Small intestine (tissue), 7 donors: ENCODE measurements around the gene SH3PXD2B. TPM values are rescaled to one million over a fixed set of nuclear protein-coding genes. Genes with fewer than 3 reads are reported as not detected.
"Not testable (repeated sequence)": the region's sequence is repeated elsewhere in the genome, so short reads cannot be mapped to it uniquely, and the experiment has no call there.

Experiments used
- DNase-seq, 2 donors: peaks; one replicate each; pipeline versions ENCODE4 v3.0.0 to v3.0.0-alpha.2; 2013
- FAIRE-seq: peaks from 2 replicates; lab custom pipeline; 2012; peaks lifted over from hg19 to GRCh38; lab: Jason Lieb, UNC
- H3K27ac ChIP-seq, 3 donors: one replicate each; pipeline ENCODE4 v1.5.1; 2013; ENCODE audit warnings: low read length in 2 of 3, mild to moderate bottlenecking in 2 of 3, control low read depth in 1 of 3, inconsistent platforms in 1 of 3, low read depth in 1 of 3, moderate library complexity in 1 of 3
- H3K27me3 ChIP-seq, 3 donors: one replicate each; pipeline ENCODE4 v1.6.1; 2013; ENCODE audit warnings: low read length in 3 of 3, inconsistent platforms in 1 of 3; ENCODE audit not compliant: control insufficient read depth in 3 of 3, insufficient read depth in 3 of 3
- H3K36me3 ChIP-seq, 3 donors: one replicate each; pipeline ENCODE4 v1.6.1; 2013; ENCODE audit warnings: low read length in 3 of 3, inconsistent platforms in 1 of 3, low read depth in 1 of 3, mild to moderate bottlenecking in 1 of 3, moderate library complexity in 1 of 3; ENCODE audit not compliant: control insufficient read depth in 3 of 3, insufficient read depth in 2 of 3
- H3K4me1 ChIP-seq, 3 donors: one replicate each; pipeline ENCODE4 v1.6.1; 2013; ENCODE audit warnings: low read length in 2 of 3, inconsistent platforms in 1 of 3, low read depth in 1 of 3, mild to moderate bottlenecking in 1 of 3, moderate library complexity in 1 of 3; ENCODE audit not compliant: control insufficient read depth in 3 of 3, insufficient read depth in 2 of 3
- H3K4me3 ChIP-seq, 3 donors: one replicate each; pipeline ENCODE4 v1.5.1; 2013; ENCODE audit warnings: low read length in 3 of 3, control low read depth in 1 of 3, inconsistent platforms in 1 of 3, low read depth in 1 of 3, mild to moderate bottlenecking in 1 of 3, moderate library complexity in 1 of 3
- H3K9me3 ChIP-seq, 2 donors: one replicate each; pipeline ENCODE4 v1.6.1; 2013; ENCODE audit warnings: low read depth in 1 of 2, low read length in 1 of 2; ENCODE audit not compliant: control insufficient read depth in 2 of 2, insufficient read depth in 1 of 2
- WGBS, 3 donors: extraction: QIAGEN DNeasy Blood & Tissue Kit; methylation state at CpG; one replicate each; pipeline ENCODE4 v1.1.7; 2013; 5-methylcytosine and 5-hydroxymethylcytosine counted together
- polyA plus RNA-seq, 4 donors: library from polyadenylated mRNA; stranded (reverse) in 3 of 4; unstranded in 1 of 4; fragments of 200-250 nt in 3 of 4; fragments of 120-200 nt in 1 of 4; gene quantifications; one replicate each; pipeline versions ENCODE4 v1.2.1 to v1.2.3, GENCODE V29; 2013
- donor health status: healthy with polysubstance abuse.
- donor health status: control.
- donor health status: control.
- donor health status: Bipolar disorder and iron deficiency.
- donor health status: healthy.

The SH3PXD2B gene
- polyA plus RNA-seq, 4 donors = 1.1 to 11.9 (median 6.5) TPM

- H3K27ac ChIP-seq, H3K9me3 ChIP-seq, DNase-seq, H3K4me3 ChIP-seq, H3K27me3 ChIP-seq, FAIRE-seq, H3K4me1 ChIP-seq: not testable (repeated sequence)
- 80 to 82% (median 82%) methylated on average over 5 of the region's 5 CpGs for WGBS, 3 donors
- peaks cover 0 to 57% (median 9%) of the 10 kb centered on the region in 3 donors for H3K36me3 ChIP-seq
Observed at GRCh38 chr5:172348733-172349132, 105.6 kb downstream of the SH3PXD2B start.

- WGBS, 3 donors = 84 to 93% (median 93%) methylated on average over 5 of the region's 5 CpGs
- peaks cover 0 to 52% (median 8%) of the 10 kb centered on the region in 3 donors for H3K36me3 ChIP-seq
- H3K27ac ChIP-seq = no peak overlapping the region
Observed at GRCh38 chr5:172348084-172348483, 106.2 kb downstream of the SH3PXD2B start.

GRCh38 chr5:172347496-172348052 is 106.8 kb downstream of the SH3PXD2B start:
- H3K4me3 ChIP-seq = no peak overlapping the region
- DNase-seq (no peak), FAIRE-seq (no peak)
- no peaks in the 10 kb centered on the region for H3K4me1 ChIP-seq
- H3K27me3 ChIP-seq = no peaks in the 10 kb centered on the region
- 76 to 82% (median 77%) methylated on average over 8 of the region's 8 CpGs for WGBS, 3 donors
- H3K9me3 ChIP-seq = no peaks in the 10 kb centered on the region
- H3K27ac ChIP-seq = no peak overlapping the region
- H3K36me3 ChIP-seq = peaks cover 0 to 47% (median 5%) of the 10 kb centered on the region in 3 donors

More at GRCh38 chr5:172348084-172348483, 106.2 kb downstream of the SH3PXD2B start:
- no peak overlapping the region for H3K4me3 ChIP-seq
- H3K9me3 ChIP-seq = no peaks in the 10 kb centered on the region
- DNase-seq (no peak), FAIRE-seq (no peak)
- H3K27me3 ChIP-seq = no peaks in the 10 kb centered on the region
- H3K4me1 ChIP-seq = no peaks in the 10 kb centered on the region

- H3K4me3 ChIP-seq = no peak overlapping the region
- 83 to 89% (median 86%) methylated on average over 11 of the region's 11 CpGs for WGBS, 3 donors
- no peak overlapping the region for H3K27ac ChIP-seq
- no peaks in the 10 kb centered on the region for H3K27me3 ChIP-seq
- H3K4me1 ChIP-seq = no peaks in the 10 kb centered on the region
- FAIRE-seq = no peak
- peaks cover 0 to 50% (median 3%) of the 10 kb centered on the region in 3 donors for H3K36me3 ChIP-seq
- no peak for DNase-seq
- H3K9me3 ChIP-seq = no peaks in the 10 kb centered on the region
Observed at GRCh38 chr5:172345881-172346280, 108.4 kb downstream of the SH3PXD2B start.

- H3K27me3 ChIP-seq = no peaks in the 10 kb centered on the region
- FAIRE-seq = no peak
- peak in 1 of 2 donors; percentile 33 for DNase-seq
- no peaks in the 10 kb centered on the region for H3K9me3 ChIP-seq
- 72 to 85% (median 72%) methylated on average over 3 of the region's 3 CpGs for WGBS, 3 donors
- H3K4me3 ChIP-seq = no peak overlapping the region
- H3K36me3 ChIP-seq = peaks cover 0 to 45% (median under 1%) of the 10 kb centered on the region in 3 donors
- no peak overlapping the region for H3K27ac ChIP-seq
- H3K4me1 ChIP-seq = no peaks in the 10 kb centered on the region
Observed at GRCh38 chr5:172344855-172345409, 109.4 kb downstream of the SH3PXD2B start.

- no peak overlapping the region for H3K27ac ChIP-seq
- FAIRE-seq (no peak), DNase-seq (no peak)
- 87 to 100% (median 98%) methylated on average over 2 of the region's 2 CpGs for WGBS, 3 donors
- H3K36me3 ChIP-seq = peaks cover 0 to 48% (median 0%) of the 10 kb centered on the region in 3 donors
- H3K27me3 ChIP-seq = no peaks in the 10 kb centered on the region
- H3K4me3 ChIP-seq = no peak overlapping the region
- no peaks in the 10 kb centered on the region for H3K4me1 ChIP-seq
- H3K9me3 ChIP-seq = no peaks in the 10 kb centered on the region
Observed at GRCh38 chr5:172343741-172344140, 110.6 kb downstream of the SH3PXD2B start.

- Histone ChIP-seq H3K27ac (no peak overlapping the region), H3K27me3 (no peaks in the 10 kb centered on the region), H3K9me3 (no peaks in the 10 kb centered on the region), H3K4me3 (no peak overlapping the region), H3K4me1 (no peaks in the 10 kb centered on the region), H3K36me3 (peaks cover 0 to 51% (median 0%) of the 10 kb centered on the region in 3 donors)
- 84 to 89% (median 88%) methylated on average over 7 of the region's 7 CpGs for WGBS, 3 donors
- DNase-seq (no peak), FAIRE-seq (no peak)
Observed at GRCh38 chr5:172342918-172343317, 111.4 kb downstream of the SH3PXD2B start.

- H3K4me1 ChIP-seq = no peaks in the 10 kb centered on the region
- WGBS, 3 donors = 90 to 93% (median 93%) methylated on average over 35 of the region's 35 CpGs
- H3K27ac ChIP-seq = no peak overlapping the region
- FAIRE-seq (no peak), DNase-seq (no peak)
- no peaks in the 10 kb centered on the region for H3K9me3 ChIP-seq
- peaks cover 0 to 42% (median 0%) of the 10 kb centered on the region in 3 donors for H3K36me3 ChIP-seq
- no peak overlapping the region for H3K4me3 ChIP-seq
- no peaks in the 10 kb centered on the region for H3K27me3 ChIP-seq
Observed at GRCh38 chr5:172339264-172340180, 114.8 kb downstream of the SH3PXD2B start.
